GM03348 (cell line): ENCODE measurements around the gene RTL10.

Experiments used
- DNase-seq: peaks from one replicate; pipeline ENCODE4 v3.0.0; 2012; ENCODE audit warnings: low spot score

Gene RTL10

GRCh38 chr22:19854778-19855503 is at the start of gene RTL10, which contains the start of gene GNB1L:
Gene RTL10, minus strand, starts transcription at chr22:19854874. Its CDS starts 2,613 bp downstream, at chr22:19852261.
Gene GNB1L, minus strand, starts transcription at chr22:19854874. Its CDS starts 33,519 bp downstream, at chr22:19821355.
- DNase-seq = peak; percentile 100

GRCh38 chr22:19904174-19904856 is 49.6 kb upstream of the RTL10 start:
- DNase-seq = no peak

DNA sequence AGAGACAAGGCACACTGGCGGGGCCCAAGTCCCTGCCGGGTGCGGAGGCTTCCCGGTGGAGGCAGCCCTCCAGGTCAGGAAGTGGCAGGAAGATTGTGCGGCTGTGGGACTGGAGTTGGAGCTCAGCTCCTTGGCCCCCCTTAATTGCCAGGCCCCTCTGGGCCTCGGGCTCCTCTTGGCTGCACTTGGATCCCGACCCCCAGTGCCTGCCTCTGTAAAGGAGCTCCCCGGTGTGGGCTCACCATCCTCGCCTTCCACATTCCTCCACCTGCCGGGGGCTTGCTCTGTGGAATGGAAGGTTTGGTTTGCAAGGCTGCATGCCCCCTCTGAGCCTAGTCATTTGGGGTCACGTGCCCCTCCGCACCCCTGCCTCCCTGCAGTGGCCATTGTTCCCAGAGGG is 48.8 kb upstream of the RTL10 start:
- DNase-seq = no peak

- DNase-seq = no peak
These were observed 48.4 kb upstream of the RTL10 start for GRCh38 chr22:19903031-19903430.

- no peak for DNase-seq
These were observed 47.6 kb upstream of the RTL10 start for GRCh38 chr22:19902245-19902715.

- no peak for DNase-seq
These were observed 47.0 kb upstream of the RTL10 start for GRCh38 chr22:19901577-19902244.

DNA sequence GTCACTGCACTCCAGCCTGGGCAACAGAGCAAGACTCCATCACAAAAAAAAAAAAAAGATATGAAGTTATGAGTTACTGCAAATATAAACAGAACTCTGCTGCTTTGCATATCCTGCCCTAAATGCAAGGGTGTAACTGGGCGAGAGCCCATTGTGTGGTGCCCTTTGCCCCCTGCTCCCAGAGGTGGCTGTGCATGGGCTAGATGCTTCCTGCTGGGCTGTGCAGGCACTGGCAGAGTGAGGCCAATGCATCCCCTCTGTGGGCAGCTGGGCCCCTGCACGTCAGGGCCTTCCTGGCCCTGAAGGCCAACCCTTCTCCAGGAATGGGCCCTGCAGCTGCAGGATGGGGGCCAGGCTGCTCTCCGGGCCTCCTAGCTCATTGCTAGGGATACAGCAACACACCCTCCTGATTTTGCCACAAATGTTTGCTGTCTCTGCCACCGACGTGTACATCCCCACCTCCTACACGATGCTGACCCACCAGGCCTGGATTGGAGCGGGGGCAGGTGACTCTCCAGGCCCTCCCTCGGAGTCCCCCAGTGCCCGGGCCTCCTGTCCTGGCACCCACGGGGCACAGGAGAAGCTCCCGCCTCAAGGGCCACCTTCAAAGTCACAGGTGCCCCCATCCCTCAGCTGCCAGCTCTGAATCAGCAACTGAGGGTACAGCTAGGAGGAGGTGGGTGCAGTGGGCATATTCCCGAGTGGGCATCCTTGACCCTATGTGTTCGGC is 46.2 kb upstream of the RTL10 start:
- DNase-seq = no peak

GRCh38 chr22:19898831-19899567 is 44.3 kb upstream of the RTL10 start:
- no peak for DNase-seq

- no peak for DNase-seq
These were observed 43.5 kb upstream of the RTL10 start for GRCh38 chr22:19898145-19898544.

- DNase-seq = no peak
These were observed 43.1 kb upstream of the RTL10 start for GRCh38 chr22:19897726-19898125.

GRCh38 chr22:19896665-19897355 is 42.1 kb upstream of the RTL10 start:
- no peak for DNase-seq

GRCh38 chr22:19895160-19895849 is 40.6 kb upstream of the RTL10 start:
- DNase-seq = no peak

DNA sequence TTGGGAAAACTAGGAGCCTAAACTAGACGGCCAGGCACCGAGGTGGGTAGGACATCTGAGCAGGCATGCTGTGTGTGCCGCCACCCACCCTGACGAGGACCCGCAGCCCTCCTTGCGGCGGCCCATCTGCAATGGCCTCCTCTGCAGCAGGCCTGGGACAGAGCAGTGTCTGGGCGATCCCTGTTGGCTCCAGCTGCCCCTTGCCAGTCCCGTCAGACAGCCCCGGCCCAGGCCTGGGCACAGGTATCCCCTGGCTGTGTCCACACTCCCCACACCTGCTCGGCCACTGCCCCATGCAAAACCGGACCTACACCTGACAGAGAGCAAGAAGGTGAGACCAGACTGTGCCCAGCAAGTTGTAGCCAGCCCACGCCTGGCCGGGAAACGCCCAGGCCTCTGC is 38.7 kb upstream of the RTL10 start:
- no peak for DNase-seq

DNA sequence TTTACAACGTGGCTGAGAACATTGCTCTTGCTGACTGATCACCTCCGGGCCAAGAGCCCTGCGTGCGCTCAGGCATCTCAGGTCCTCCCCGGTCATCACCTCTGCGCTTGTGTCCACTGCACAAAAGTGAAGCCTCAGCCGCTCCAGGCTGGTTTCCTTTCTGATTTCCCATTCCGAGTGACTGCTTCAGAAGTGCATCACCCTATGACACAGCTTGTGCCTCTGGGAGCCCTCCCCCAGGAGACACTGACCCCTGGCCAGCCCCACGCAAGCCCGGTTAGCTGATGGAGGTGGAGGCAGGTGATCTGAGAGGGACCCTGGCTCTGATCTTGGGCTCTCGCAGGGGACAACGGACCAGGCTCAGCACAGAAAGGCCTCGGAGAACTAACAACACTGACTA is 38.3 kb upstream of the RTL10 start:
- DNase-seq = no peak

- DNase-seq = no peak
These were observed 37.7 kb upstream of the RTL10 start for GRCh38 chr22:19892257-19892879.

GRCh38 chr22:19891317-19892256 is 36.9 kb upstream of the RTL10 start:
- peak; percentile 87 for DNase-seq

GRCh38 chr22:19890502-19891316 is 36.0 kb upstream of the RTL10 start:
- DNase-seq = no peak

- DNase-seq = no peak
These were observed 35.3 kb upstream of the RTL10 start for GRCh38 chr22:19889951-19890350.
